BE2C (cell line): ENCODE measurements around the gene SRSF8.

Experiments
- DNase-seq: peaks from one replicate; pipeline ENCODE4 v3.0.0-alpha.2; 2020
- H3K27me3 ChIP-seq: fragments of 250-450 bp; sonication (Bioruptor Pico); 2 replicates; pipeline ENCODE4 v1.5.1; 2020; ENCODE audit warnings: mild to moderate bottlenecking
- H3K36me3 ChIP-seq: fragments of 250-450 bp; sonication (Bioruptor Pico); 2 replicates; pipeline ENCODE4 v1.5.1; 2020; ENCODE audit warnings: mild to moderate bottlenecking
- H3K4me1 ChIP-seq: fragments of 250-450 bp; sonication (Bioruptor Pico); 2 replicates; pipeline ENCODE4 v1.5.1; 2020
- H3K4me3 ChIP-seq: 2 replicates; pipeline ENCODE4 v1.5.1; 2011; ENCODE audit warnings: low read depth, low read length
- H3K9me3 ChIP-seq: fragments of 250-450 bp; sonication (Bioruptor Pico); 2 replicates; pipeline ENCODE4 v1.5.1; 2020
- TF ChIP-seq, protein P1 (sequence below): IDR thresholded peaks from 2 replicates; pipeline ENCODE4 v1.5.1; 2012; ENCODE audit warnings: mild to moderate bottlenecking, low read depth, low read length

SRSF8 gene

DNA sequence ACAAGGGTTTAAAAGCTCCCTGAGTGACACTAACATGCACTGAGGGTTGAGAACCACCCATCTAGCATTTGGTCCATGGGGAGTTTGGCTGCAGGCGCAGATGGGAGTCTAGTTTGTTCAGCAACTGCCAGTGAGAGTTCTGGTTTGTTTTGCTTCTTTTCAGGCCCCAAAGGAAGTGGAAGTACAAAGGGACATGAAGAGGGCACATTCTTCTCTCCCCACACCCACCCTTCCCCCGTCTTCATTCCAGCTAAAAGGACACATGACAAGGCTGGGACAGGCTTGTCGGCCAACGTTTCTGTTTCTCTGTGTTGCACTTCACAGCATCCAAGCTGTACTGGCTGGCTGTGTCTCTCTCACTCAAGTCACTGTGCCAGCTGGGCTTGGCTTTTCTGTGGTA lies 14.7 kb downstream of the SRSF8 start:
- TF ChIP-seq, protein P1, sequence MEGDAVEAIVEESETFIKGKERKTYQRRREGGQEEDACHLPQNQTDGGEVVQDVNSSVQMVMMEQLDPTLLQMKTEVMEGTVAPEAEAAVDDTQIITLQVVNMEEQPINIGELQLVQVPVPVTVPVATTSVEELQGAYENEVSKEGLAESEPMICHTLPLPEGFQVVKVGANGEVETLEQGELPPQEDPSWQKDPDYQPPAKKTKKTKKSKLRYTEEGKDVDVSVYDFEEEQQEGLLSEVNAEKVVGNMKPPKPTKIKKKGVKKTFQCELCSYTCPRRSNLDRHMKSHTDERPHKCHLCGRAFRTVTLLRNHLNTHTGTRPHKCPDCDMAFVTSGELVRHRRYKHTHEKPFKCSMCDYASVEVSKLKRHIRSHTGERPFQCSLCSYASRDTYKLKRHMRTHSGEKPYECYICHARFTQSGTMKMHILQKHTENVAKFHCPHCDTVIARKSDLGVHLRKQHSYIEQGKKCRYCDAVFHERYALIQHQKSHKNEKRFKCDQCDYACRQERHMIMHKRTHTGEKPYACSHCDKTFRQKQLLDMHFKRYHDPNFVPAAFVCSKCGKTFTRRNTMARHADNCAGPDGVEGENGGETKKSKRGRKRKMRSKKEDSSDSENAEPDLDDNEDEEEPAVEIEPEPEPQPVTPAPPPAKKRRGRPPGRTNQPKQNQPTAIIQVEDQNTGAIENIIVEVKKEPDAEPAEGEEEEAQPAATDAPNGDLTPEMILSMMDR = no peak
- H3K27me3 ChIP-seq = no peaks in the 10 kb centered on the region
- no peak overlapping the region for H3K4me3 ChIP-seq
- no peak for DNase-seq
- no peaks in the 10 kb centered on the region for H3K36me3 ChIP-seq
- H3K9me3 ChIP-seq = no peaks in the 10 kb centered on the region
- no peaks in the 10 kb centered on the region for H3K4me1 ChIP-seq

DNA sequence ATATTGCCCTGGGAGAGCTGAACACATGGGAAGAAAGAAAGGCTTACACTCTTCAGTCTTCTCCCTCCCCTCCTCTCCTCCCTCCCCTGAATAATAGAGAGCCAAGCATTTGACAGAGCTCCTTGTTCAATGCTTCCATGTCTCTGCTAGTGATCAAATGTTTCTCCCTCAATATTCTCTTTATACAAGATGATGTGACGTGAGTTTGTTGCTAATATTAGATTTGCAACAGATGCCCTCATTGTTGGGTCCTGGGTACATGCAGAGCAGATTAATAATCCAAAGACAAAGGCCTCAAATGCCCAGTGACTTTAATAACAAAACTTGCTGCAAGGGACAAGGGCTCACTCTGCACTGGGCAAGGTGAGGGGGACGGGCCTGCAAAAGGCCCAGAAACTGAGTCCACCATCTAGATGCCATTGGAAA lies 15.9 kb downstream of the SRSF8 start:
- TF ChIP-seq, protein P1 = no peak
- Histone ChIP-seq H3K36me3 (no peaks in the 10 kb centered on the region), H3K27me3 (no peaks in the 10 kb centered on the region), H3K4me1 (no peaks in the 10 kb centered on the region), H3K9me3 (no peaks in the 10 kb centered on the region), H3K4me3 (no peak overlapping the region)
- no peak for DNase-seq

DNA sequence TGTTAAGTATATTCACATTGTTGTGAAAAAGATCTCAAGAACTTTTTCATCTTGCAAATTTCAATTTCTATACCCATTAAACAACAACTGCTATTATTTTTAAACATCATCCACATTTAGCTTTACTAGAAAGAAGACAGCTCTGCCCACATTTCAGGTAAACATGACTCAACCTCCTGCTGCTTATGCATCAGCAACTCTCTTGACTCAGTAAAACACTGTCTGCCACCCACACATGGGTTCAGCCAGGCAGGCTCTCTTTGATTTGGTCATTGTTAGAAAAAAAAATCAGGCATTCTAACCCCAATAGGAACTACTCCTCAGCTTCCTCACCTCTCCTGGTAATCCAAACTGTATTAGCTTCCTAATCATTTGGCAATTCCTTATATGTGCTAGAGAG lies 17.8 kb downstream of the SRSF8 start:
- TF ChIP-seq, protein P1 = no peak
- no peak for DNase-seq
- H3K27me3 ChIP-seq = no peaks in the 10 kb centered on the region

DNA sequence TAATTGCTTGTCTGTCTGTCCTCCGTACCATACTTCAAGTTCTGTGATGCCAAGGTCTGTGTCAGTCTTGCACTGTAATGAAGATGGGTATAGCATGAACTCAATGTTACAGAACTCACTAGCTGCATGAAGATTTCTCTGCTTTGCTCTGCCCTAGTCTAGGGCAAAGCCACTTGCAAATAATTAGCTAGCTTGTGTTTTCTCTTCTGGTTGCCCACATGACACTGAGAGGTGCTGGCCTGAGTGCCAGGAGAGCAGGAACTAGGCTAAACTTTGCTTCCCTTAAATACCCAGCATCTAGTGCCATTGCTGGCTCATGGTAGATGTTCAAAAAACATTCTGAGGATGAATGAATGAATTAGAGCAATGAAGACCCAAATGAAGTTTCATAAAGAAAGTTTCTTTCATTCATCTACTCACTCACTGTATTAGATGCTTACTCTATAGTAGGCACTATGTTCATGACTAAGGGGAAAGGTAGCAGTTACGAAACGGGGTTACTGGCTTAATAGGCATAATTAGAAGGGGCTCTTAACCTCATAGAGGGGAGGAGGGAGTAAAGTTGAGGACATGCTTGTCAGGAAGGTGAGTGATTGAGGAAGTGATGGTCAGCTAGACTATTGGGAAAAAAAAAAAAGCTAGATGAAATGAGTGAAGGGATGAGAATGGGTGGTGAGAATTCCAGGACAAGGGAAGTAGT lies 18.5 kb downstream of the SRSF8 start:
- no peaks in the 10 kb centered on the region for H3K27me3 ChIP-seq
- DNase-seq = no peak
- H3K4me3 ChIP-seq = no peak overlapping the region
- TF ChIP-seq, protein P1 = no peak
- H3K36me3 ChIP-seq = no peaks in the 10 kb centered on the region
- H3K9me3 ChIP-seq = no peaks in the 10 kb centered on the region
- no peaks in the 10 kb centered on the region for H3K4me1 ChIP-seq

More for the DNA sequence above, 17.8 kb downstream of the SRSF8 start:
- Histone ChIP-seq H3K4me3 (no peak overlapping the region), H3K4me1 (no peaks in the 10 kb centered on the region), H3K9me3 (no peaks in the 10 kb centered on the region), H3K36me3 (no peaks in the 10 kb centered on the region)

DNA sequence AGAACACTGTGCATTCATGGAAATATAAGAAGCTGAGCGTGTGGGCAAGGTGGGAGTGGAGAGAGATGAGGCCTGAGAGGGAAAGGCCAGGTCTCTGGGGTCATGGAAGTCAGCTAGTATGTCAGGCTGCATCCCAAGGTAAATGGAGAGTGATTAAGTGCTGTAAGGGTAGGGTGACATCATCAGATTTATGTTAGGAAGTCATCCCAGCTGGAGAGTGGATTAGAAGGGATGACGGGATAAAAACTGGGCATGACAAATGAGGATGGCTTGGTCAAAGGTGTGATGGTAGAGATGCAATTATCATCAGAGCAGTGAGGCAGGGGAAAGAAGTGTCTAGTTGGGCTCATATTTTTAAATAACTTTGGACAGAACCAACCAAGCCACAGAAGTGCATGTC lies 19.4 kb downstream of the SRSF8 start:
- peaks cover 5% of the 10 kb centered on the region for H3K4me1 ChIP-seq
- no peaks in the 10 kb centered on the region for H3K36me3 ChIP-seq
- no peak overlapping the region for H3K4me3 ChIP-seq
- TF ChIP-seq, protein P1 = no peak
- H3K27me3 ChIP-seq = no peaks in the 10 kb centered on the region
- no peak for DNase-seq
- H3K9me3 ChIP-seq = no peaks in the 10 kb centered on the region

DNA sequence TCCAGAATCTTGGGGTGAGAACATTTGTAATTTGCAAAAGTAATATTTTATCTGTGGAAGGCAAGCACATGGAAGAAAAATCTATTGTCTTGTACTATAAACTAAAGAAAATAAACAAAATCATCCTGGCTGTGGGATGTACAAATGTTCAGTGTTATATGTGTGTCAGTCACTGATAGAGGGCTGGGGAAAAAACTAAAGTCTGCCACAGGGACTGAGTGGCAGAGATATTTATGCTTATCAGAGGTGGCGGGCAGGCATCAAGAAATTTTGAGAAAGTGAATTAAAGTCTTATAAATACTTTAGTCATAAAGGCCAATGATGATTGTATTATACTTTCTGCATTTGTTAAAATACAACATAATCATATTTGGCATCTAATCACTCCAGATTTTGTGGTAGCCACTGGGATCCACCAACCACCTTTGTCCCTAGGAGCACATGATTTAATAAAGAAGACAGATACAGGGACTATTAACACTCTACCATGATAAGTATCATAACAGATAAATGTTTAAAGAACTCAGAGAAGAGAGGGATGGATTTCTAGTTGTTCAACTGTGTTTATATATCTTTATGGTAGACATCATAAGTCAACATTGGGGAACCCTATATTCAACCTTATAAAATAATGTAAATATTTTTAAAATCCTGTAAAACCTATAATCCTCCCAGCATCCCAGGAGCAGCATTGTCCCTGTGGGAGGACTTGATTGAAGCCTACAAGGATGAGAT lies 20.3 kb downstream of the SRSF8 start:
- Histone ChIP-seq H3K27me3 (no peaks in the 10 kb centered on the region), H3K4me3 (no peak overlapping the region), H3K9me3 (no peaks in the 10 kb centered on the region), H3K36me3 (no peaks in the 10 kb centered on the region), H3K4me1 (peaks cover 5% of the 10 kb centered on the region)
- no peak for DNase-seq
- TF ChIP-seq, protein P1 = no peak
